IMR-90 (cell line): ENCODE data around the gene RIF1. TPM values are rescaled to one million over a fixed set of nuclear protein-coding genes. Genes with fewer than 3 reads are reported as not detected.

Experiments used
- ATAC-seq: fragments of 200-7000 bp; cut with Tn5 transposase; 2 replicates; pipeline ENCODE4 v1.9.1; 2020; ENCODE audit warnings: low read depth, mild to moderate bottlenecking, moderate library complexity
- BruUV-seq: library from RNA; stranded (reverse); fragments of 400-500 nt; replicated peaks from 2 replicates; lab custom pipeline; 2021; lab: Mats Ljungman, UMichigan
- CTCF ChIA-PET: fragments of 300-600 bp; formaldehyde crosslinking; extraction: SDS; loops from one replicate; lab custom pipeline; 2021; ENCODE audit warnings: antibody characterized with exemption; lab: Yijun Ruan, JAX
- POLR2A ChIA-PET: fragments of 300-600 bp; sonication (Branson Sonifier 250); formaldehyde crosslinking; loops from one replicate; lab custom pipeline; 2022; ENCODE audit warnings: antibody characterized with exemption; ENCODE audit not compliant: unreplicated experiment; lab: Charles Lee
- DNase-seq: peaks from one replicate; pipeline ENCODE4 v3.0.0; 2013
- H2AFZ ChIP-seq: replicated peaks from 2 replicates; pipeline ENCODE3; 2013; ENCODE audit warnings: low read length, mild to moderate bottlenecking; ENCODE audit not compliant: poor library complexity
- H2AK5ac ChIP-seq: 2 replicates; pipeline ENCODE4 v1.6.1; 2013; ENCODE audit warnings: low read depth, low read length, inconsistent platforms
- H2AK9ac ChIP-seq: replicated peaks from 2 replicates; pipeline ENCODE3; 2013; ENCODE audit warnings: mild to moderate bottlenecking, low read depth, low read length, moderate library complexity; ENCODE audit not compliant: poor library complexity
- H2BK120ac ChIP-seq: 2 replicates; pipeline ENCODE4 v1.6.1; 2013; ENCODE audit warnings: low read depth, low read length, inconsistent platforms
- H2BK15ac ChIP-seq: 3 replicates; pipeline ENCODE4 v1.6.1; 2013; ENCODE audit warnings: low read depth, low read length, inconsistent platforms
- H2BK20ac ChIP-seq: 2 replicates; pipeline ENCODE4 v1.6.1; 2013; ENCODE audit warnings: low read depth, mild to moderate bottlenecking, inconsistent platforms, low read length, moderate library complexity
- H2BK5ac ChIP-seq: 2 replicates; pipeline ENCODE4 v1.6.1; 2013; ENCODE audit warnings: mild to moderate bottlenecking, low read depth, low read length, inconsistent platforms; ENCODE audit not compliant: poor library complexity, severe bottlenecking
- H3K14ac ChIP-seq: replicated peaks from 2 replicates; pipeline ENCODE4 v1.6.1; 2013; ENCODE audit warnings: low read depth, low read length, inconsistent platforms
- H3K18ac ChIP-seq: 2 replicates; pipeline ENCODE4 v1.6.1; 2013; ENCODE audit warnings: low read depth, low read length, control low read depth
- H3K23ac ChIP-seq: 2 replicates; pipeline ENCODE4 v1.6.1; 2013; ENCODE audit warnings: low read depth, low read length, inconsistent platforms
- H3K27ac ChIP-seq: 2 replicates; pipeline ENCODE4 v1.5.1; 2013; ENCODE audit warnings: mild to moderate bottlenecking, control low read depth, low read length; ENCODE audit not compliant: insufficient read depth
- H3K27me3 ChIP-seq: 2 replicates; pipeline ENCODE4 v1.6.1; 2013; ENCODE audit warnings: low read length; ENCODE audit not compliant: control insufficient read depth, insufficient read depth
- H3K36me3 ChIP-seq: 2 replicates; pipeline ENCODE4 v1.6.1; 2013; ENCODE audit warnings: low read length, mixed read lengths; ENCODE audit not compliant: control insufficient read depth, insufficient read depth
- H3K4ac ChIP-seq: 2 replicates; pipeline ENCODE4 v1.6.1; 2013; ENCODE audit warnings: low read depth, low read length, inconsistent platforms
- H3K4me1 ChIP-seq: 2 replicates; pipeline ENCODE4 v1.6.1; 2013; ENCODE audit warnings: low read length, mixed read lengths; ENCODE audit not compliant: control insufficient read depth, insufficient read depth
- H3K4me2 ChIP-seq: 2 replicates; pipeline ENCODE4 v1.6.1; 2013; ENCODE audit warnings: low read depth, mild to moderate bottlenecking, control low read depth, low read length, moderate library complexity
- H3K4me3 ChIP-seq: 2 replicates; pipeline ENCODE4 v1.5.1; 2013; ENCODE audit warnings: low read depth, mild to moderate bottlenecking, control low read depth, low read length, moderate library complexity; ENCODE audit not compliant: insufficient read depth
- H3K56ac ChIP-seq: 2 replicates; pipeline ENCODE4 v1.6.1; 2013; ENCODE audit warnings: low read length, inconsistent platforms; ENCODE audit not compliant: insufficient read depth; ENCODE audit errors: extremely low read depth
- H3K79me1 ChIP-seq, 2 experiments: 2 replicates each; pipeline ENCODE4 v1.6.1; 2013; ENCODE audit warnings: low read length in 2 of 2, inconsistent platforms in 1 of 2, low read depth in 1 of 2
- H3K9ac ChIP-seq: 2 replicates; pipeline ENCODE4 v1.6.1; 2013; ENCODE audit warnings: low read depth, low read length, control low read depth
- H3K9me1 ChIP-seq: 2 replicates; pipeline ENCODE4 v1.6.1; 2013; ENCODE audit warnings: low read length, inconsistent platforms; ENCODE audit not compliant: insufficient read depth
- H3K9me3 ChIP-seq: 2 replicates; pipeline ENCODE4 v1.6.1; 2013; ENCODE audit warnings: low read length; ENCODE audit not compliant: control insufficient read depth, insufficient read depth
- H4K20me1 ChIP-seq: 2 replicates; pipeline ENCODE4 v1.6.1; 2013; ENCODE audit warnings: low read length, inconsistent platforms; ENCODE audit not compliant: insufficient read depth
- H4K5ac ChIP-seq: 2 replicates; pipeline ENCODE4 v1.6.1; 2013; ENCODE audit warnings: mild to moderate bottlenecking, low read depth, low read length, control low read depth
- H4K8ac ChIP-seq, 2 experiments: 2 replicates each; pipeline ENCODE4 v1.6.1; 2013; ENCODE audit warnings: low read depth in 2 of 2, low read length in 2 of 2, control low read depth in 1 of 2, inconsistent platforms in 1 of 2
- H4K91ac ChIP-seq: 2 replicates; pipeline ENCODE4 v1.6.1; 2013; ENCODE audit warnings: low read depth, low read length, inconsistent platforms; ENCODE audit not compliant: insufficient read depth
- BHLHE40 ChIP-seq: fragments of 150-350 bp; IDR thresholded peaks from 2 replicates; pipeline ENCODE4 v1.6.1; 2016; ENCODE audit warnings: mild to moderate bottlenecking, low read depth, low read length
- CEBPB ChIP-seq: IDR thresholded peaks from 2 replicates; pipeline ENCODE4 v1.6.1; 2012; ENCODE audit warnings: low read depth, low read length, improper control_type of control experiment
- CHD1 ChIP-seq: IDR thresholded peaks from 2 replicates; pipeline ENCODE4 v1.6.1; 2012; ENCODE audit warnings: low read depth, low read length, improper control_type of control experiment
- FOS ChIP-seq: fragments of 150-350 bp; IDR thresholded peaks from 2 replicates; pipeline ENCODE4 v1.6.1; 2016; ENCODE audit warnings: low read depth, low read length
- MAFK ChIP-seq: IDR thresholded peaks from 2 replicates; pipeline ENCODE4 v1.6.1; 2012; ENCODE audit warnings: low read depth, low read length, improper control_type of control experiment
- MAZ ChIP-seq: IDR thresholded peaks from 2 replicates; pipeline ENCODE4 v1.6.1; 2012; ENCODE audit warnings: low read depth, mild to moderate bottlenecking, low read length, improper control_type of control experiment, moderate library complexity, borderline replicate concordance
- MXI1 ChIP-seq: IDR thresholded peaks from 2 replicates; pipeline ENCODE4 v1.6.1; 2012; ENCODE audit warnings: low read depth, mild to moderate bottlenecking, low read length, moderate library complexity, borderline replicate concordance
- NFE2L2 ChIP-seq: fragments of 150-350 bp; IDR thresholded peaks from 2 replicates; pipeline ENCODE4 v1.6.1; 2016; ENCODE audit warnings: low read depth, mild to moderate bottlenecking, low read length
- POLR2A ChIP-seq: IDR thresholded peaks from 2 replicates; pipeline ENCODE4 v1.6.1; 2012; ENCODE audit warnings: mild to moderate bottlenecking, low read depth, low read length
- RAD21 ChIP-seq: IDR thresholded peaks from 2 replicates; pipeline ENCODE4 v1.6.1; 2012; ENCODE audit warnings: low read length, improper control_type of control experiment
- RCOR1 ChIP-seq: IDR thresholded peaks from 2 replicates; pipeline ENCODE4 v1.6.1; 2012; ENCODE audit warnings: mild to moderate bottlenecking, low read length, improper control_type of control experiment; ENCODE audit not compliant: insufficient replicate concordance
- SMC3 ChIP-seq: fragments of 150-350 bp; IDR thresholded peaks from 2 replicates; pipeline ENCODE4 v1.6.1; 2016; ENCODE audit warnings: low read depth, mild to moderate bottlenecking, antibody characterized with exemption, low read length, moderate library complexity
- WGBS, 2 experiments: methylation state at CpG; one replicate each; pipeline versions ENCODE4 v1.1.5 to v1.1.7; 2013; ENCODE audit warnings: missing lambda C conversion rate in 2 of 2; ENCODE audit not compliant: insufficient read length in 1 of 2; ENCODE audit errors: extremely low coverage in 2 of 2; 5-methylcytosine and 5-hydroxymethylcytosine counted together
- dilution Hi-C: fragments of 300-500 bp; cut with HindIII; formaldehyde crosslinking; loops from one replicate; pipeline ENCODE4 v1.14.3; 2018; ENCODE audit warnings: low sequenced_read_pairs; ENCODE audit not compliant: unreplicated experiment
- in situ Hi-C: fragments of 300-500 bp; cut with MboI; formaldehyde crosslinking; loops from 3 replicates; pipeline ENCODE4 v1.14.3; 2019; ENCODE audit warnings: low sequenced_read_pairs, inconsistent platforms, mixed read lengths
- intact Hi-C: fragments of 100-400 bp; cut with micrococcal nuclease; formaldehyde crosslinking; loops from 2 replicates; pipeline ENCODE4 v1.10.0; 2022
- polyA plus RNA-seq, 3 experiments: library from polyadenylated mRNA; depleted of rRNA; stranded (reverse); fragments of >200 nt; gene quantifications; 2 replicates each; pipeline ENCODE4 v1.2.3, GENCODE V29; 2012; ENCODE audit warnings: low replicate concordance in 1 of 3
- total RNA-seq: library from RNA; depleted of rRNA; stranded (reverse); fragments of >200 nt; gene quantifications from 2 replicates; pipeline ENCODE4 v1.2.3, GENCODE V29; 2012
- TF ChIP-seq, protein P1 (sequence below): fragments of 150-350 bp; IDR thresholded peaks from 2 replicates; pipeline ENCODE4 v1.6.1; 2016; ENCODE audit warnings: low read depth, mild to moderate bottlenecking, low read length, moderate library complexity, borderline replicate concordance
- TF ChIP-seq, protein P2 (sequence below): fragments of 150-350 bp; IDR thresholded peaks from 2 replicates; pipeline ENCODE4 v1.6.1; 2017; ENCODE audit warnings: mild to moderate bottlenecking, antibody characterized with exemption, low read length, low read depth
- TF ChIP-seq, protein P3 (sequence below): conservative IDR thresholded peaks from 2 replicates; pipeline ENCODE4 v1.5.1; 2012; ENCODE audit warnings: mild to moderate bottlenecking, low read depth, low read length, improper control_type of control experiment

The RIF1 gene
- total and polyA plus RNA-seq, 2 of the 4 experiments (the other 2 are of a cell fraction) = 4.3 to 43.9 TPM

DNA sequence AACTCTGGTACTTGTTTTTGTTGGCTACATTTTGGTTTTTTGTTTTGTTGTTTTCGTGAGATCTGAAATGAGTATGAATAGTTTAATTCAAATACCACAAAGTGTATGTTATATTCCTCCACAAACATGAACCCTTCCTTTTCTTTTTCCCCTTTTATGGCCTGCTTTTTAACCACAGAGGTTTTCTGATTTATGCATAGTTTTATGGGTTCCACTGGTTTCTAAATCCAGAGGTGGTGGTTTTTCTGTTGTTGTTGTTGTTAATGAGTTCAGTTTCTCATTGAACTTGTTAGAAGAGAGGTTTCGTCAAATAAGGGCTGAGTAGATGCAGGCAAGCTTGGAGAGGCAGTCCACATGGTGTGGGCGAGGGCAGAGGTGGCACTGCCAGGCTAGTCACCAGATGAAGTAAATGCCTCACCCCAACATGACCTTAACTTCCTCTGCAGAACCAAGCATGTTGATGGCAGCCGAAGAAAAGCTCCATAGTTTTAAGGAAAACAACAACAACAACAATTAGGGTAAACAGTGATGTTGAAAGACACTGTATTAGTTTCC, 72.5 kb downstream of the RIF1 start:
- H3K79me1 ChIP-seq = peaks cover 3 to 4% of the 10 kb centered on the region in 2 experiments; a peak in 2 of 4 replicates
- no peaks in the 10 kb centered on the region; the same call in 1 of the 2 replicates for H4K20me1 ChIP-seq
- H3K4me1 ChIP-seq = no peaks in the 10 kb centered on the region; the same call in 1 of the 2 replicates
- dilution Hi-C loops = no loop called here
- no peaks in the 10 kb centered on the region for H3K9me3 ChIP-seq
- no peak overlapping the region for H3K23ac ChIP-seq
- H3K9me1 ChIP-seq = no peaks in the 10 kb centered on the region
- H3K14ac ChIP-seq = no peak overlapping the region
- no TSS peak for BruUV-seq
- TF ChIP-seq POLR2A (no peak), SMC3 (no peak), MXI1 (no peak), RCOR1 (no peak), MAFK (no peak), NFE2L2 (no peak), BHLHE40 (no peak), CHD1 (no peak), RAD21 (no peak), CEBPB (no peak), MAZ (no peak), FOS (no peak)
- TF ChIP-seq, protein P1, sequence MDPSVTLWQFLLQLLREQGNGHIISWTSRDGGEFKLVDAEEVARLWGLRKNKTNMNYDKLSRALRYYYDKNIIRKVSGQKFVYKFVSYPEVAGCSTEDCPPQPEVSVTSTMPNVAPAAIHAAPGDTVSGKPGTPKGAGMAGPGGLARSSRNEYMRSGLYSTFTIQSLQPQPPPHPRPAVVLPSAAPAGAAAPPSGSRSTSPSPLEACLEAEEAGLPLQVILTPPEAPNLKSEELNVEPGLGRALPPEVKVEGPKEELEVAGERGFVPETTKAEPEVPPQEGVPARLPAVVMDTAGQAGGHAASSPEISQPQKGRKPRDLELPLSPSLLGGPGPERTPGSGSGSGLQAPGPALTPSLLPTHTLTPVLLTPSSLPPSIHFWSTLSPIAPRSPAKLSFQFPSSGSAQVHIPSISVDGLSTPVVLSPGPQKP = no peak
- TF ChIP-seq, protein P2, sequence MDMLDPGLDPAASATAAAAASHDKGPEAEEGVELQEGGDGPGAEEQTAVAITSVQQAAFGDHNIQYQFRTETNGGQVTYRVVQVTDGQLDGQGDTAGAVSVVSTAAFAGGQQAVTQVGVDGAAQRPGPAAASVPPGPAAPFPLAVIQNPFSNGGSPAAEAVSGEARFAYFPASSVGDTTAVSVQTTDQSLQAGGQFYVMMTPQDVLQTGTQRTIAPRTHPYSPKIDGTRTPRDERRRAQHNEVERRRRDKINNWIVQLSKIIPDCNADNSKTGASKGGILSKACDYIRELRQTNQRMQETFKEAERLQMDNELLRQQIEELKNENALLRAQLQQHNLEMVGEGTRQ = no peak
- TF ChIP-seq, protein P3, sequence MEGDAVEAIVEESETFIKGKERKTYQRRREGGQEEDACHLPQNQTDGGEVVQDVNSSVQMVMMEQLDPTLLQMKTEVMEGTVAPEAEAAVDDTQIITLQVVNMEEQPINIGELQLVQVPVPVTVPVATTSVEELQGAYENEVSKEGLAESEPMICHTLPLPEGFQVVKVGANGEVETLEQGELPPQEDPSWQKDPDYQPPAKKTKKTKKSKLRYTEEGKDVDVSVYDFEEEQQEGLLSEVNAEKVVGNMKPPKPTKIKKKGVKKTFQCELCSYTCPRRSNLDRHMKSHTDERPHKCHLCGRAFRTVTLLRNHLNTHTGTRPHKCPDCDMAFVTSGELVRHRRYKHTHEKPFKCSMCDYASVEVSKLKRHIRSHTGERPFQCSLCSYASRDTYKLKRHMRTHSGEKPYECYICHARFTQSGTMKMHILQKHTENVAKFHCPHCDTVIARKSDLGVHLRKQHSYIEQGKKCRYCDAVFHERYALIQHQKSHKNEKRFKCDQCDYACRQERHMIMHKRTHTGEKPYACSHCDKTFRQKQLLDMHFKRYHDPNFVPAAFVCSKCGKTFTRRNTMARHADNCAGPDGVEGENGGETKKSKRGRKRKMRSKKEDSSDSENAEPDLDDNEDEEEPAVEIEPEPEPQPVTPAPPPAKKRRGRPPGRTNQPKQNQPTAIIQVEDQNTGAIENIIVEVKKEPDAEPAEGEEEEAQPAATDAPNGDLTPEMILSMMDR = no peak
- H3K18ac ChIP-seq = no peak overlapping the region
- no peak overlapping the region for H4K8ac ChIP-seq
- H2BK15ac ChIP-seq = no peak overlapping the region
- in situ Hi-C loops = no loop called here
- no peak overlapping the region for H4K5ac ChIP-seq
- no CpG with 5 or more reads among the region's 4 CpGs for WGBS, 2 experiments
- no peaks in the 10 kb centered on the region for H3K27me3 ChIP-seq
- ChIA-PET POLR2A (no interaction called here), CTCF (no interaction called here)
- no peak overlapping the region for H3K4me3 ChIP-seq
- no peak for ATAC-seq
- no peak overlapping the region for H2AFZ ChIP-seq
- H2AK5ac ChIP-seq = no peak overlapping the region
- no peak overlapping the region for H3K27ac ChIP-seq
- no peak overlapping the region for H4K91ac ChIP-seq
- no peak overlapping the region for H3K56ac ChIP-seq
- no peak for DNase-seq
- no peak overlapping the region for H2AK9ac ChIP-seq
- H3K4ac ChIP-seq = no peak overlapping the region
- H2BK20ac ChIP-seq = no peak overlapping the region
- no peak overlapping the region for H2BK5ac ChIP-seq
- H3K36me3 ChIP-seq = peaks cover 12% of the 10 kb centered on the region; the same call in 1 of the 2 replicates
- no peak overlapping the region for H3K4me2 ChIP-seq
- no peak overlapping the region for H2BK120ac ChIP-seq
- H3K9ac ChIP-seq = no peak overlapping the region
- intact Hi-C loops = no loop called here
